Kidney (tissue), 14 donors: ENCODE data around the gene BTG1. TPM values are rescaled to one million over a fixed set of nuclear protein-coding genes. Genes with fewer than 3 reads are reported as not detected.

Experiments used
- DNase-seq, 5 donors: peaks; one replicate each; pipeline ENCODE4 v3.0.0-alpha.2; 2013 to 2020
- FAIRE-seq: peaks from 2 replicates; lab custom pipeline; 2012; peaks lifted over from hg19 to GRCh38; lab: Jason Lieb, UNC
- H3K27ac ChIP-seq, 2 donors: one replicate each; pipeline ENCODE4 v1.7.0; 2013; ENCODE audit warnings: low read depth in 2 of 2, low read length in 2 of 2, inconsistent platforms in 1 of 2
- H3K27me3 ChIP-seq: one replicate; pipeline ENCODE4 v1.7.1; 2013; ENCODE audit warnings: low read length, inconsistent platforms; ENCODE audit not compliant: control insufficient read depth, insufficient read depth
- H3K36me3 ChIP-seq, 3 donors: one replicate each; pipeline versions ENCODE4 v1.7.0 to v1.7.1; 2013; ENCODE audit warnings: low read length in 3 of 3, control low read depth in 1 of 3, inconsistent platforms in 1 of 3; ENCODE audit not compliant: insufficient read depth in 3 of 3, control insufficient read depth in 2 of 3
- H3K4me1 ChIP-seq, 3 donors: one replicate each; pipeline versions ENCODE4 v1.7.0 to v1.7.1; 2013; ENCODE audit warnings: low read length in 3 of 3, inconsistent platforms in 1 of 3, low read depth in 1 of 3; ENCODE audit not compliant: control insufficient read depth in 2 of 3, insufficient read depth in 2 of 3
- H3K4me3 ChIP-seq, 3 donors: one replicate each; pipeline versions ENCODE4 v1.7.0 to v1.8.1; 2013; ENCODE audit warnings: low read length in 3 of 3, control low read depth in 1 of 3, inconsistent platforms in 1 of 3
- H3K9ac ChIP-seq, 3 donors: one replicate each; pipeline versions ENCODE4 v1.7.0 to v1.7.1; 2013; ENCODE audit warnings: low read length in 3 of 3, control low read depth in 1 of 3, inconsistent platforms in 1 of 3
- H3K9me3 ChIP-seq, 3 donors: one replicate each; pipeline versions ENCODE4 v1.7.0 to v1.7.1; 2013; ENCODE audit warnings: low read length in 3 of 3, control low read depth in 1 of 3, inconsistent platforms in 1 of 3; ENCODE audit not compliant: control insufficient read depth in 2 of 3, insufficient read depth in 1 of 3
- CTCF ChIP-seq: IDR thresholded peaks from 3 replicates; pipeline ENCODE4 v1.5.1; 2012; ENCODE audit warnings: mild to moderate bottlenecking, moderate library complexity, borderline replicate concordance; ENCODE audit not compliant: insufficient read depth; ENCODE audit errors: extremely low read depth
- intact Hi-C: fragments of 100-400 bp; cut with DNase I; formaldehyde crosslinking; loops from one replicate; pipeline ENCODE4 v1.11.1; 2022
- polyA plus RNA-seq: library from polyadenylated mRNA; stranded (reverse); fragments of 350-450 nt; fragmentation: Illumina TruSeq; extraction: RNeasy Lipid Tissue Mini Kit (QIAGEN cat#74804); gene quantifications from one replicate; pipeline ENCODE4 v1.2.3, GENCODE V29; 2014; ENCODE audit warnings: low read depth, low replicate concordance; ENCODE audit not compliant: insufficient read depth
- total RNA-seq: library from RNA; stranded (reverse); fragmentation: NEBNext Ultra II Directional; extraction: Animal tissue kit (Norgen Biotek cat#: 25700); gene quantifications from one replicate; pipeline ENCODE4 v1.2.1, GENCODE V29; 2021
- donor health status: control.
- donor health status: control.
- donor health status: control.
- donor health status: control.
- donor health status: control.
- donor health status: DM: yes; HTN: yes; CAD: no.
- donor health status: Normal renal cell carcinoma (clear cell type).

Gene BTG1
- total and polyA plus RNA-seq, 2 donors from 2014 or later, result 59.9 to 173 TPM

DNA sequence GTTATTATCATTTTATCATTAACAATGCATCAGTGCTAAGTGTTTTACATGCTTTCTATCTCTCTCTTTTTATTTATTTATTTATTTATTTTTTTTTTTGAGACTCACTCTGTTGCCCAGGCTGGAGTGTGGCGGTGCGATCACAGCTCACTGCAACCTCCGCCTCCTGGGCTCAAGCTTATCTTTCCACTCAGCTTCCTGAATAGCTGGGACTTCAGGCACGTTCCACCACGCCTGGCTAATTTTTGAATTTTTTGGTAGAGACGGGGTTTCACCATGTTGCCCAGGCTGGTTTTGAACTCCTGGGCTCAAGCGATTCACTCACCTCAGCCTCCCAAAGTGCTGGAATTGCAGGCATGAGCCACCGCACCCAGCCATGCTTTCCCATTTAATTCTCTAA lies 3.9 kb upstream of the BTG1 start:
- TF ChIP-seq CTCF, result no peak
- FAIRE-seq, result no peak
- no peak overlapping the region for H3K9ac ChIP-seq
- no peak overlapping the region for H3K4me3 ChIP-seq
- intact Hi-C loops, result loop anchor here (10.0 kb wide), 1 partner anchor 425 kb away; no protein-coding TSS in a partner anchor
- H3K27me3 ChIP-seq, result no peaks in the 10 kb centered on the region
- H3K27ac ChIP-seq, result no peak overlapping the region
- H3K9me3 ChIP-seq, result no peaks in the 10 kb centered on the region
- H3K4me1 ChIP-seq, result no peaks in the 10 kb centered on the region
- DNase-seq, result peak in 2 of 5 donors; percentile 22 to 40
- no peaks in the 10 kb centered on the region for H3K36me3 ChIP-seq

- no peak for FAIRE-seq
- H3K36me3 ChIP-seq, result peaks cover 4 to 13% (median 9%) of the 10 kb centered on the region in 3 donors
- no peak for TF ChIP-seq CTCF
- no peaks in the 10 kb centered on the region for H3K27me3 ChIP-seq
- no peaks in the 10 kb centered on the region for H3K4me1 ChIP-seq
- H3K4me3 ChIP-seq, result peak overlapping the region; percentile 21 to 81 (median 47)
- H3K9ac ChIP-seq, result peak overlapping the region in 1 of 3 donors; percentile 92
- H3K9me3 ChIP-seq, result no peaks in the 10 kb centered on the region
- H3K27ac ChIP-seq, result peak overlapping the region in 1 of 2 donors; percentile 50
- intact Hi-C loops, result loop anchor here (10.0 kb wide), 1 partner anchor 427 kb away; no protein-coding TSS in a partner anchor
- peak in 3 of 5 donors; percentile 18 to 87 (median 79) for DNase-seq
Observed at GRCh38 chr12:92147491-92147890, 1.8 kb upstream of the BTG1 start.

- H3K36me3 ChIP-seq, result peaks cover 4 to 17% (median 9%) of the 10 kb centered on the region in 3 donors
- peak overlapping the region; percentile 62 to 89 (median 81) for H3K4me3 ChIP-seq
- no peak for FAIRE-seq
- H3K27me3 ChIP-seq, result no peaks in the 10 kb centered on the region
- no peak for TF ChIP-seq CTCF
- H3K9ac ChIP-seq, result peak overlapping the region; percentile 77 to 92 (median 92)
- no peaks in the 10 kb centered on the region for H3K9me3 ChIP-seq
- intact Hi-C loops, result loop anchor here (10.0 kb wide), 1 partner anchor 428 kb away; no protein-coding TSS in a partner anchor
- peak in 2 of 5 donors; percentile 60 to 65 for DNase-seq
- no peaks in the 10 kb centered on the region for H3K4me1 ChIP-seq
- H3K27ac ChIP-seq, result peak overlapping the region; percentile 90 to 92
Observed at GRCh38 chr12:92146497-92147224, 1.0 kb upstream of the BTG1 start.
